IMR-90 (cell line): Measurements from ENCODE around the gene KDM6A. TPM values are rescaled to one million over a fixed set of nuclear protein-coding genes. Genes with fewer than 3 reads are reported as not detected.

Source experiments
- ATAC-seq: fragments of 200-7000 bp; cut with Tn5 transposase; 2 replicates; pipeline ENCODE4 v1.9.1; 2020; ENCODE audit warnings: low read depth, mild to moderate bottlenecking, moderate library complexity
- BruUV-seq: library from RNA; stranded (reverse); fragments of 400-500 nt; replicated peaks from 2 replicates; lab custom pipeline; 2021; lab: Mats Ljungman, UMichigan
- CTCF ChIA-PET: fragments of 300-600 bp; formaldehyde crosslinking; extraction: SDS; loops from one replicate; lab custom pipeline; 2021; ENCODE audit warnings: antibody characterized with exemption; lab: Yijun Ruan, JAX
- POLR2A ChIA-PET: fragments of 300-600 bp; sonication (Branson Sonifier 250); formaldehyde crosslinking; loops from one replicate; lab custom pipeline; 2022; ENCODE audit warnings: antibody characterized with exemption; ENCODE audit not compliant: unreplicated experiment; lab: Charles Lee
- DNase-seq: peaks from one replicate; pipeline ENCODE4 v3.0.0; 2013
- H2AFZ ChIP-seq: replicated peaks from 2 replicates; pipeline ENCODE3; 2013; ENCODE audit warnings: low read length, mild to moderate bottlenecking; ENCODE audit not compliant: poor library complexity
- H2AK5ac ChIP-seq: 2 replicates; pipeline ENCODE4 v1.6.1; 2013; ENCODE audit warnings: low read depth, low read length, inconsistent platforms
- H2AK9ac ChIP-seq: replicated peaks from 2 replicates; pipeline ENCODE3; 2013; ENCODE audit warnings: mild to moderate bottlenecking, low read depth, low read length, moderate library complexity; ENCODE audit not compliant: poor library complexity
- H2BK120ac ChIP-seq: 2 replicates; pipeline ENCODE4 v1.6.1; 2013; ENCODE audit warnings: low read depth, low read length, inconsistent platforms
- H2BK15ac ChIP-seq: 3 replicates; pipeline ENCODE4 v1.6.1; 2013; ENCODE audit warnings: low read depth, low read length, inconsistent platforms
- H2BK20ac ChIP-seq: 2 replicates; pipeline ENCODE4 v1.6.1; 2013; ENCODE audit warnings: low read depth, mild to moderate bottlenecking, inconsistent platforms, low read length, moderate library complexity
- H2BK5ac ChIP-seq: 2 replicates; pipeline ENCODE4 v1.6.1; 2013; ENCODE audit warnings: mild to moderate bottlenecking, low read depth, low read length, inconsistent platforms; ENCODE audit not compliant: poor library complexity, severe bottlenecking
- H3K14ac ChIP-seq: replicated peaks from 2 replicates; pipeline ENCODE4 v1.6.1; 2013; ENCODE audit warnings: low read depth, low read length, inconsistent platforms
- H3K18ac ChIP-seq: 2 replicates; pipeline ENCODE4 v1.6.1; 2013; ENCODE audit warnings: low read depth, low read length, control low read depth
- H3K23ac ChIP-seq: 2 replicates; pipeline ENCODE4 v1.6.1; 2013; ENCODE audit warnings: low read depth, low read length, inconsistent platforms
- H3K27ac ChIP-seq: 2 replicates; pipeline ENCODE4 v1.5.1; 2013; ENCODE audit warnings: mild to moderate bottlenecking, control low read depth, low read length; ENCODE audit not compliant: insufficient read depth
- H3K27me3 ChIP-seq: 2 replicates; pipeline ENCODE4 v1.6.1; 2013; ENCODE audit warnings: low read length; ENCODE audit not compliant: control insufficient read depth, insufficient read depth
- H3K36me3 ChIP-seq: 2 replicates; pipeline ENCODE4 v1.6.1; 2013; ENCODE audit warnings: low read length, mixed read lengths; ENCODE audit not compliant: control insufficient read depth, insufficient read depth
- H3K4ac ChIP-seq: 2 replicates; pipeline ENCODE4 v1.6.1; 2013; ENCODE audit warnings: low read depth, low read length, inconsistent platforms
- H3K4me1 ChIP-seq: 2 replicates; pipeline ENCODE4 v1.6.1; 2013; ENCODE audit warnings: low read length, mixed read lengths; ENCODE audit not compliant: control insufficient read depth, insufficient read depth
- H3K4me2 ChIP-seq: 2 replicates; pipeline ENCODE4 v1.6.1; 2013; ENCODE audit warnings: low read depth, mild to moderate bottlenecking, control low read depth, low read length, moderate library complexity
- H3K4me3 ChIP-seq: 2 replicates; pipeline ENCODE4 v1.5.1; 2013; ENCODE audit warnings: low read depth, mild to moderate bottlenecking, control low read depth, low read length, moderate library complexity; ENCODE audit not compliant: insufficient read depth
- H3K56ac ChIP-seq: 2 replicates; pipeline ENCODE4 v1.6.1; 2013; ENCODE audit warnings: low read length, inconsistent platforms; ENCODE audit not compliant: insufficient read depth; ENCODE audit errors: extremely low read depth
- H3K79me1 ChIP-seq, 2 experiments: 2 replicates each; pipeline ENCODE4 v1.6.1; 2013; ENCODE audit warnings: low read length in 2 of 2, inconsistent platforms in 1 of 2, low read depth in 1 of 2
- H3K9ac ChIP-seq: 2 replicates; pipeline ENCODE4 v1.6.1; 2013; ENCODE audit warnings: low read depth, low read length, control low read depth
- H3K9me1 ChIP-seq: 2 replicates; pipeline ENCODE4 v1.6.1; 2013; ENCODE audit warnings: low read length, inconsistent platforms; ENCODE audit not compliant: insufficient read depth
- H3K9me3 ChIP-seq: 2 replicates; pipeline ENCODE4 v1.6.1; 2013; ENCODE audit warnings: low read length; ENCODE audit not compliant: control insufficient read depth, insufficient read depth
- H4K20me1 ChIP-seq: 2 replicates; pipeline ENCODE4 v1.6.1; 2013; ENCODE audit warnings: low read length, inconsistent platforms; ENCODE audit not compliant: insufficient read depth
- H4K5ac ChIP-seq: 2 replicates; pipeline ENCODE4 v1.6.1; 2013; ENCODE audit warnings: mild to moderate bottlenecking, low read depth, low read length, control low read depth
- H4K8ac ChIP-seq, 2 experiments: 2 replicates each; pipeline ENCODE4 v1.6.1; 2013; ENCODE audit warnings: low read depth in 2 of 2, low read length in 2 of 2, control low read depth in 1 of 2, inconsistent platforms in 1 of 2
- H4K91ac ChIP-seq: 2 replicates; pipeline ENCODE4 v1.6.1; 2013; ENCODE audit warnings: low read depth, low read length, inconsistent platforms; ENCODE audit not compliant: insufficient read depth
- BHLHE40 ChIP-seq: fragments of 150-350 bp; IDR thresholded peaks from 2 replicates; pipeline ENCODE4 v1.6.1; 2016; ENCODE audit warnings: mild to moderate bottlenecking, low read depth, low read length
- CEBPB ChIP-seq: IDR thresholded peaks from 2 replicates; pipeline ENCODE4 v1.6.1; 2012; ENCODE audit warnings: low read depth, low read length, improper control_type of control experiment
- CHD1 ChIP-seq: IDR thresholded peaks from 2 replicates; pipeline ENCODE4 v1.6.1; 2012; ENCODE audit warnings: low read depth, low read length, improper control_type of control experiment
- CTCF ChIP-seq: conservative IDR thresholded peaks from 2 replicates; pipeline ENCODE4 v1.5.1; 2012; ENCODE audit warnings: mild to moderate bottlenecking, low read depth, low read length, improper control_type of control experiment
- ELK1 ChIP-seq: fragments of 150-350 bp; IDR thresholded peaks from 2 replicates; pipeline ENCODE4 v1.6.1; 2016; ENCODE audit warnings: low read depth, mild to moderate bottlenecking, low read length, moderate library complexity, borderline replicate concordance
- FOS ChIP-seq: fragments of 150-350 bp; IDR thresholded peaks from 2 replicates; pipeline ENCODE4 v1.6.1; 2016; ENCODE audit warnings: low read depth, low read length
- MAFK ChIP-seq: IDR thresholded peaks from 2 replicates; pipeline ENCODE4 v1.6.1; 2012; ENCODE audit warnings: low read depth, low read length, improper control_type of control experiment
- MAZ ChIP-seq: IDR thresholded peaks from 2 replicates; pipeline ENCODE4 v1.6.1; 2012; ENCODE audit warnings: low read depth, mild to moderate bottlenecking, low read length, improper control_type of control experiment, moderate library complexity, borderline replicate concordance
- MXI1 ChIP-seq: IDR thresholded peaks from 2 replicates; pipeline ENCODE4 v1.6.1; 2012; ENCODE audit warnings: low read depth, mild to moderate bottlenecking, low read length, moderate library complexity, borderline replicate concordance
- NFE2L2 ChIP-seq: fragments of 150-350 bp; IDR thresholded peaks from 2 replicates; pipeline ENCODE4 v1.6.1; 2016; ENCODE audit warnings: low read depth, mild to moderate bottlenecking, low read length
- POLR2A ChIP-seq: IDR thresholded peaks from 2 replicates; pipeline ENCODE4 v1.6.1; 2012; ENCODE audit warnings: mild to moderate bottlenecking, low read depth, low read length
- RAD21 ChIP-seq: IDR thresholded peaks from 2 replicates; pipeline ENCODE4 v1.6.1; 2012; ENCODE audit warnings: low read length, improper control_type of control experiment
- RCOR1 ChIP-seq: IDR thresholded peaks from 2 replicates; pipeline ENCODE4 v1.6.1; 2012; ENCODE audit warnings: mild to moderate bottlenecking, low read length, improper control_type of control experiment; ENCODE audit not compliant: insufficient replicate concordance
- RFX5 ChIP-seq: IDR thresholded peaks from 2 replicates; pipeline ENCODE4 v1.8.0; 2012; ENCODE audit warnings: low read depth, mild to moderate bottlenecking, low read length, moderate library complexity
- SMC3 ChIP-seq: fragments of 150-350 bp; IDR thresholded peaks from 2 replicates; pipeline ENCODE4 v1.6.1; 2016; ENCODE audit warnings: low read depth, mild to moderate bottlenecking, antibody characterized with exemption, low read length, moderate library complexity
- USF2 ChIP-seq: fragments of 150-350 bp; IDR thresholded peaks from 2 replicates; pipeline ENCODE4 v1.6.1; 2017; ENCODE audit warnings: mild to moderate bottlenecking, antibody characterized with exemption, low read length, low read depth
- WGBS, 2 experiments: methylation state at CpG; one replicate each; pipeline versions ENCODE4 v1.1.5 to v1.1.7; 2013; ENCODE audit warnings: missing lambda C conversion rate in 2 of 2; ENCODE audit not compliant: insufficient read length in 1 of 2; ENCODE audit errors: extremely low coverage in 2 of 2; 5-methylcytosine and 5-hydroxymethylcytosine counted together
- dilution Hi-C: fragments of 300-500 bp; cut with HindIII; formaldehyde crosslinking; loops from one replicate; pipeline ENCODE4 v1.14.3; 2018; ENCODE audit warnings: low sequenced_read_pairs; ENCODE audit not compliant: unreplicated experiment
- in situ Hi-C: fragments of 300-500 bp; cut with MboI; formaldehyde crosslinking; loops from 3 replicates; pipeline ENCODE4 v1.14.3; 2019; ENCODE audit warnings: low sequenced_read_pairs, inconsistent platforms, mixed read lengths
- intact Hi-C: fragments of 100-400 bp; cut with micrococcal nuclease; formaldehyde crosslinking; loops from 2 replicates; pipeline ENCODE4 v1.10.0; 2022
- polyA plus RNA-seq, 3 experiments: library from polyadenylated mRNA; depleted of rRNA; stranded (reverse); fragments of >200 nt; gene quantifications; 2 replicates each; pipeline ENCODE4 v1.2.3, GENCODE V29; 2012; ENCODE audit warnings: low replicate concordance in 1 of 3
- total RNA-seq: library from RNA; depleted of rRNA; stranded (reverse); fragments of >200 nt; gene quantifications from 2 replicates; pipeline ENCODE4 v1.2.3, GENCODE V29; 2012

The KDM6A gene
- total and polyA plus RNA-seq, 2 of the 4 experiments (the other 2 are of a cell fraction) = 11.7 to 24.9 TPM

GRCh38 chrX:44906542-44906941 lies 33.6 kb downstream of the KDM6A start:
- H2BK20ac ChIP-seq = no peak overlapping the region
- no peak overlapping the region for H4K5ac ChIP-seq
- H3K4me1 ChIP-seq = peaks cover 4% of the 10 kb centered on the region
- DNase-seq (no peak), ATAC-seq (no peak)
- BruUV-seq = no TSS peak
- H4K20me1 ChIP-seq = peaks cover 50% of the 10 kb centered on the region
- H4K8ac ChIP-seq = no peak overlapping the region
- H2BK5ac ChIP-seq = no peak overlapping the region
- 100% methylated on average over 1 of the region's 6 CpGs; no CpG with 5 or more reads in 1 of the 2 experiments for WGBS, 2 experiments
- H3K27me3 ChIP-seq = no peaks in the 10 kb centered on the region
- TF ChIP-seq FOS (no peak), CTCF (no peak), MXI1 (no peak), POLR2A (no peak), BHLHE40 (no peak), CHD1 (no peak), ELK1 (no peak), MAFK (no peak), MAZ (no peak), USF2 (no peak), CEBPB (no peak), RCOR1 (no peak), RFX5 (no peak), SMC3 (no peak), NFE2L2 (no peak), RAD21 (no peak)
- H3K4me3 ChIP-seq = no peak overlapping the region
- no peak overlapping the region for H3K4me2 ChIP-seq
- no peak overlapping the region for H3K4ac ChIP-seq
- H3K9me3 ChIP-seq = no peaks in the 10 kb centered on the region
- no peaks in the 10 kb centered on the region for H3K36me3 ChIP-seq
- intact Hi-C loops = no loop called here
- no peak overlapping the region for H4K91ac ChIP-seq
- no peak overlapping the region for H3K56ac ChIP-seq
- H2AK5ac ChIP-seq = no peak overlapping the region
- POLR2A ChIA-PET = no interaction called here
- no peak overlapping the region for H2AK9ac ChIP-seq
- H3K79me1 ChIP-seq = peaks cover 3 to 44% of the 10 kb centered on the region in 2 experiments; a peak in 3 of 4 replicates
- H3K14ac ChIP-seq = no peak overlapping the region
- H3K9me1 ChIP-seq = no peaks in the 10 kb centered on the region
- H2BK15ac ChIP-seq = no peak overlapping the region
- in situ Hi-C loops = no loop called here
- no peak overlapping the region for H3K18ac ChIP-seq
- H2BK120ac ChIP-seq = no peak overlapping the region
- CTCF ChIA-PET = no interaction called here
- H3K23ac ChIP-seq = no peak overlapping the region
- H3K27ac ChIP-seq = no peak overlapping the region
- H3K9ac ChIP-seq = no peak overlapping the region
- no peak overlapping the region for H2AFZ ChIP-seq
- dilution Hi-C loops = no loop called here
